Neutrophil (primary cell): ENCODE results near the gene OR14I1.

Experiments
- H3K27ac ChIP-seq: fragments of 200-600 bp; sonication (generic); 2 replicates; pipeline ENCODE4 v1.5.1; 2016; ENCODE audit warnings: mild to moderate bottlenecking, moderate library complexity
- H3K27me3 ChIP-seq: fragments of 200-600 bp; sonication (generic); 2 replicates; pipeline ENCODE4 v1.6.0; 2016; ENCODE audit warnings: mild to moderate bottlenecking
- H3K36me3 ChIP-seq: fragments of 200-600 bp; sonication (generic); 2 replicates; pipeline ENCODE4 v1.5.1; 2017
- H3K4me1 ChIP-seq, 2 experiments: fragments of 200-600 bp in 1 of 2; sonication (generic) in 1 of 2; 1 replicate in 1 of 2; 2 replicates in 1 of 2; pipeline versions ENCODE4 v1.5.1 to v1.6.1; 2013 to 2016; ENCODE audit warnings: low read depth in 1 of 2, low read length in 1 of 2, mild to moderate bottlenecking in 1 of 2, moderate library complexity in 1 of 2; ENCODE audit not compliant: control insufficient read depth in 1 of 2, insufficient read depth in 1 of 2
- H3K4me3 ChIP-seq, 2 experiments: fragments of 200-600 bp in 1 of 2; sonication (generic) in 1 of 2; 1 replicate in 1 of 2; 2 replicates in 1 of 2; pipeline ENCODE4 v1.5.1; 2013 to 2016; ENCODE audit warnings: low read depth in 1 of 2, low read length in 1 of 2, mild to moderate bottlenecking in 1 of 2, moderate library complexity in 1 of 2
- H3K9me3 ChIP-seq: fragments of 200-600 bp; sonication (generic); 2 replicates; pipeline ENCODE4 v1.5.1; 2016
- CTCF ChIP-seq: fragments of 200-600 bp; sonication (generic); IDR thresholded peaks from 2 replicates; pipeline ENCODE4 v1.5.1; 2016; ENCODE audit warnings: antibody characterized with exemption

Gene OR14I1

GRCh38 chr1:248714248-248714647 lies 11.7 kb upstream of the OR14I1 start:
- Histone ChIP-seq H3K4me1 (peaks cover 29 to 34% of the 10 kb centered on the region in 2 experiments), H3K4me3 (no peak overlapping the region), H3K36me3 (no peaks in the 10 kb centered on the region), H3K9me3 (no peaks in the 10 kb centered on the region), H3K27ac (no peak overlapping the region), H3K27me3 (no peaks in the 10 kb centered on the region)
- no peak for TF ChIP-seq CTCF

DNA sequence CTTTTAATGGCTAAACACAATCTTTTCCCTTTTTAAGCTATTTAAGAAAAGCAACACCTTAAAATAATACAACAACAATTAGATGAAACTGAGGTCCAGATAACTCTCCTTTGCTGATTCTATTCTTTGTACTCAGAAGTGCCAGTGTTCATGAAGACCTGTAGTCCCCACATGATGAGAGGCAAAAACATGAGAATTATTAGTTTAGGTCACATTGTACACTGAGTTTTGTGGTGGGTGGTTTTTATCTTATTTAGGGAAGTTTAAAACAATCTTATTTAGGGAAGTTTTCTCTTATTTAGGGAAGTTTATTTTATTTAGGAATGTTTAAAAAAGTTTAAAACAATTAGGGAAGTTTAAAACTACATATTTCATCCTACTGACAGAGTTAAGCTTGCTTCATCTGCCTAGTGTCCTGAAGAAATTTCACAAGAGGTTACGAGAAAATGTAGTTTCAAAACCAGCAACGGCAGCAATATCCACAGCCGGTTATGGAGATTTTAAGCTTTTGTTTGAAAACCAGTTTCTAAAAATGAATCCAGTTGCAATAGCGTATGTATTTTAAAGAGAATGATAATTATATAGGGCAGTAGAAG lies 7.8 kb upstream of the OR14I1 start:
- H3K4me3 ChIP-seq: peak overlapping the region; percentile 4 to 33
- TF ChIP-seq CTCF: no peak
- no peaks in the 10 kb centered on the region for H3K27me3 ChIP-seq
- H3K27ac ChIP-seq: peak overlapping the region; percentile 71
- no peaks in the 10 kb centered on the region for H3K9me3 ChIP-seq
- no peaks in the 10 kb centered on the region for H3K36me3 ChIP-seq
- peaks cover 45% of the 10 kb centered on the region in 2 experiments for H3K4me1 ChIP-seq

DNA sequence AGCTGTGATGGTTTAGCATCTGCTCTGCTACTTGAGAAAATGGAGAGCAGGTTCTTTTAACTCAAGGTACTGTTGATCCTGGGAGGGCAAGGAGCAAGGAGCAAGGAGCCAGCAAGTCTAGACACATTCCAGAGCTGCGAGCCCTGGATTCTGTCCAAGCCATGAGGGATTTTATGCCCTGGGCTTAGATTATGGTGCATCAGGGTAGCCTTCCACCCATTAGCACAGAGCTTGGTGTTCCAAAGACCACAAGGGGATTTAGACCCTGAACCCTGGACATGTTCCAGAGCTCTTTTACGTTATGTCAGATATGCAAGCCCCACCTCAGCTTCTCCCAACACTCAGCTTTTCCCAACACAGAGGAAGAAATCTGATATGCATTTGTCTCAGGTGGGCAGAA lies 2.0 kb upstream of the OR14I1 start:
- Histone ChIP-seq H3K9me3 (no peaks in the 10 kb centered on the region), H3K36me3 (no peaks in the 10 kb centered on the region), H3K27ac (no peak overlapping the region), H3K4me1 (peaks cover 19 to 22% of the 10 kb centered on the region in 2 experiments), H3K27me3 (no peaks in the 10 kb centered on the region), H3K4me3 (no peak overlapping the region)
- no peak for TF ChIP-seq CTCF

GRCh38 chr1:248703674-248704073 lies 1.1 kb upstream of the OR14I1 start:
- H3K9me3 ChIP-seq: no peaks in the 10 kb centered on the region
- no peak overlapping the region for H3K27ac ChIP-seq
- TF ChIP-seq CTCF: no peak
- no peak overlapping the region for H3K4me3 ChIP-seq
- no peaks in the 10 kb centered on the region for H3K27me3 ChIP-seq
- peaks cover 10 to 12% of the 10 kb centered on the region in 2 experiments for H3K4me1 ChIP-seq
- H3K36me3 ChIP-seq: no peaks in the 10 kb centered on the region

- Histone ChIP-seq H3K4me3 (no peak overlapping the region), H3K4me1 (peaks cover 7% of the 10 kb centered on the region in 2 experiments), H3K27me3 (no peaks in the 10 kb centered on the region), H3K9me3 (no peaks in the 10 kb centered on the region), H3K27ac (no peak overlapping the region), H3K36me3 (no peaks in the 10 kb centered on the region)
- TF ChIP-seq CTCF: no peak
Observed at GRCh38 chr1:248699099-248699498, 3.5 kb downstream of the OR14I1 start.
